ENCODE measurements around the gene PPFIBP1.

DNA sequence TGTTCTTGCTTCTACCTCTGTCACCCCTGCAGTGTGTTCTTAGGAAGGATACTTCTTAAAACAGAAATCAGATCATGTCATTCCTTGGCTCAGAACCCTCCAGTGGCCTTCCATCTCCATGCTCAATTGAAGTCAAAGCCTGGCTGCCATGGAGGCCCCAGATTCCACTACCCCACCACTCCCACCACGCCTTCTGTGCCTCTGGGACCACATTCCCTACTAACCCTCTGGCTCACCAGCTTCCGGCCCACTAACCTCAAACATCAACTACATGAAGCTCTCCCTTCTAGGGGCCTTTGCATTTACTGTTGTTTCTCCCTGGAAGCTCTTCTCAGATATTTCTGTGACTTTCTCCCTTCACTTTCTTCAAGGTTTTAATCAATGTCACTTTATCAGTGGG lies 96.1 kb downstream of the PPFIBP1 start:
- TF ChIP-seq, protein P1, sequence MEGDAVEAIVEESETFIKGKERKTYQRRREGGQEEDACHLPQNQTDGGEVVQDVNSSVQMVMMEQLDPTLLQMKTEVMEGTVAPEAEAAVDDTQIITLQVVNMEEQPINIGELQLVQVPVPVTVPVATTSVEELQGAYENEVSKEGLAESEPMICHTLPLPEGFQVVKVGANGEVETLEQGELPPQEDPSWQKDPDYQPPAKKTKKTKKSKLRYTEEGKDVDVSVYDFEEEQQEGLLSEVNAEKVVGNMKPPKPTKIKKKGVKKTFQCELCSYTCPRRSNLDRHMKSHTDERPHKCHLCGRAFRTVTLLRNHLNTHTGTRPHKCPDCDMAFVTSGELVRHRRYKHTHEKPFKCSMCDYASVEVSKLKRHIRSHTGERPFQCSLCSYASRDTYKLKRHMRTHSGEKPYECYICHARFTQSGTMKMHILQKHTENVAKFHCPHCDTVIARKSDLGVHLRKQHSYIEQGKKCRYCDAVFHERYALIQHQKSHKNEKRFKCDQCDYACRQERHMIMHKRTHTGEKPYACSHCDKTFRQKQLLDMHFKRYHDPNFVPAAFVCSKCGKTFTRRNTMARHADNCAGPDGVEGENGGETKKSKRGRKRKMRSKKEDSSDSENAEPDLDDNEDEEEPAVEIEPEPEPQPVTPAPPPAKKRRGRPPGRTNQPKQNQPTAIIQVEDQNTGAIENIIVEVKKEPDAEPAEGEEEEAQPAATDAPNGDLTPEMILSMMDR (IDR thresholded peaks at IDR 0.05; ENCODE audit: low read depth, low read length), result no peak
- TF ChIP-seq EZH2phosphoT487 (IDR thresholded peaks at IDR 0.05; ENCODE audit: low read depth), result no peak

All from OCI-LY3 (cell line).